Pancreas (tissue), 10 donors: Measurements from ENCODE around the gene RHBDD1. TPM values are rescaled to one million over a fixed set of nuclear protein-coding genes. Genes with fewer than 3 reads are reported as not detected.

Experiments used
- ATAC-seq, 4 donors: fragments of 200-7000 bp; cut with Tn5 transposase; one replicate each; pipeline versions ENCODE4 v1.8.0 to v1.9.1; 2020; ENCODE audit warnings: mild to moderate bottlenecking in 4 of 4, moderate library complexity in 4 of 4
- DNase-seq, 6 donors: peaks; one replicate each; pipeline ENCODE4 v3.0.0-alpha.2; 2020
- FAIRE-seq: peaks from 2 replicates; lab custom pipeline; 2012; peaks lifted over from hg19 to GRCh38; lab: Jason Lieb, UNC
- H3K27ac ChIP-seq, 4 donors: fragments of 200-600 bp; sonication (generic); 1 replicate in 3 of 4; 2 replicates in 1 of 4; pipeline versions ENCODE4 v1.5.0 to v1.8.0; 2020
- H3K27me3 ChIP-seq, 4 donors: fragments of 200-600 bp; one replicate each; pipeline ENCODE4 v1.8.0; 2021
- H3K36me3 ChIP-seq, 3 donors: fragments of 200-600 bp; sonication (generic) in 1 of 3; one replicate each; pipeline versions ENCODE4 v1.5.0 to v1.8.0; 2020 to 2021
- H3K4me1 ChIP-seq, 3 donors: fragments of 200-600 bp; one replicate each; pipeline ENCODE4 v1.8.0; 2021
- H3K4me3 ChIP-seq, 4 donors: fragments of 200-600 bp; sonication (generic) in 2 of 4; one replicate each; pipeline versions ENCODE4 v1.5.0 to v1.8.0; 2020 to 2021
- H3K9me3 ChIP-seq, 4 donors: fragments of 200-600 bp; one replicate each; pipeline ENCODE4 v1.8.0; 2021
- CTCF ChIP-seq, 4 donors: fragments of 200-600 bp; sonication (generic) in 3 of 4; IDR thresholded peaks; one replicate each; pipeline versions ENCODE4 v1.5.0 to v1.8.0; 2021; ENCODE audit warnings: antibody characterized with exemption in 4 of 4
- WGBS, 2 donors: extraction: QIAGEN DNeasy Blood & Tissue Kit; methylation state at CpG; one replicate each; pipeline ENCODE4 v1.1.7; 2013; 5-methylcytosine and 5-hydroxymethylcytosine counted together
- intact Hi-C, 3 donors: fragments of 100-400 bp; cut with DNase I; formaldehyde crosslinking; loops; one replicate each; pipeline versions ENCODE4 v1.11.1 to v1.14.2; 2022
- polyA plus RNA-seq, 2 donors: library from polyadenylated mRNA; stranded (reverse); fragments of 200-250 nt; gene quantifications; one replicate each; pipeline ENCODE4 v1.2.3, GENCODE V29; 2013
- total RNA-seq, 6 donors: library from RNA; stranded (reverse); fragmentation: NEBNext Ultra II Directional in 4 of 6; extraction: Animal tissue kit (Norgen Biotek cat#: 25700) in 4 of 6; gene quantifications; one replicate each; pipeline versions ENCODE4 v1.2.1 to v1.2.4, GENCODE V29; 2021 to 2023
- donor health status: healthy with polysubstance abuse.
- donor health status: DM: no; HTN: no; CAD: no; lungs with moderate emphysema.
- donor health status: DM: no; HTN: no; CAD: no.
- donor health status: control.
- donor health status: control.
- donor health status: Bipolar disorder and iron deficiency.
- donor health status: DM: yes; HTN: yes; CAD: no.
- donor health status: DM: no; HTN: no; CAD: no.
- donor health status: DM: no; HTN: no; CAD: no.
- donor health status: DM: yes; HTN: yes; CAD: no.

The RHBDD1 gene
- total and polyA plus RNA-seq, 8 donors, result 3.5 to 28.9 (median 20.1) TPM

- DNase-seq, result peak; percentile 36 to 87 (median 62)
- peak overlapping the region; percentile 68 to 94 (median 85) for H3K27ac ChIP-seq
- WGBS, 2 donors, result 1% methylated on average over 62 to 80 of the region's 80 CpGs
- no peaks in the 10 kb centered on the region for H3K27me3 ChIP-seq
- intact Hi-C loops, result loop anchor here in 1 of 3 donors (5.0 kb wide), 1 partner anchor 571 kb away; no protein-coding TSS in a partner anchor
- H3K4me3 ChIP-seq, result peak overlapping the region; percentile 72 to 88 (median 77)
- no peak for TF ChIP-seq CTCF (IDR thresholded peaks at IDR 0.05)
- no peak for FAIRE-seq
- no peaks in the 10 kb centered on the region for H3K36me3 ChIP-seq
- ATAC-seq, result peak; percentile 9 to 17 (median 16)
- H3K9me3 ChIP-seq, result no peaks in the 10 kb centered on the region
- H3K4me1 ChIP-seq, result peaks cover 20 to 28% (median 25%) of the 10 kb centered on the region in 3 donors
These were observed 37.2 kb upstream of the RHBDD1 start for GRCh38 chr2:226798422-226799210.

- H3K36me3 ChIP-seq, result no peaks in the 10 kb centered on the region
- intact Hi-C loops, result loop anchor here in 1 of 3 donors (5.0 kb wide), 1 partner anchor 572 kb away; no protein-coding TSS in a partner anchor
- peaks cover 17 to 28% (median 19%) of the 10 kb centered on the region in 3 donors for H3K4me1 ChIP-seq
- FAIRE-seq, result no peak
- peak within 1 kb of the TSS; percentile 68 to 94 (median 85) for H3K27ac ChIP-seq
- 0 to 1% methylated on average over 49 to 82 of the region's 82 CpGs for WGBS, 2 donors
- no peak for TF ChIP-seq CTCF (IDR thresholded peaks at IDR 0.05)
- H3K4me3 ChIP-seq, result peak within 1 kb of the TSS; percentile 72 to 88 (median 77)
- no peaks in the 10 kb centered on the region for H3K27me3 ChIP-seq
- peak; percentile 54 to 66 (median 60) for ATAC-seq
- no peaks in the 10 kb centered on the region for H3K9me3 ChIP-seq
- DNase-seq, result peak; percentile 69 to 89 (median 77)
These were observed 36.5 kb upstream of the RHBDD1 start, which contains the start of gene IRS1 for GRCh38 chr2:226799211-226799975. IRS1 (minus strand) TSS chr2:226799820; CDS start chr2:226798738, 1,082 bp downstream.

GRCh38 chr2:226799976-226800940 lies 35.6 kb upstream of the RHBDD1 start:
- Histone ChIP-seq H3K36me3 (no peaks in the 10 kb centered on the region), H3K4me1 (peaks cover 17 to 25% (median 19%) of the 10 kb centered on the region in 3 donors), H3K27ac (peak overlapping the region; percentile 61 to 94 (median 85)), H3K9me3 (no peaks in the 10 kb centered on the region), H3K4me3 (peak overlapping the region; percentile 72 to 88 (median 77)), H3K27me3 (no peaks in the 10 kb centered on the region)
- 2% methylated on average over 30 to 39 of the region's 39 CpGs for WGBS, 2 donors
- peak in 1 of 4 donors; percentile 16 for TF ChIP-seq CTCF (IDR thresholded peaks at IDR 0.05)
- FAIRE-seq (no peak), ATAC-seq (peak; percentile 2 to 21 (median 8)), DNase-seq (peak in 3 of 6 donors; percentile 10 to 77 (median 60))
- intact Hi-C loops, result loop anchor here in 2 of 3 donors (5.0 to 10.0 kb wide), 3 partner anchors 573 to 1135 kb away; no protein-coding TSS in a partner anchor
